Fibroblast of lung (primary cell): ENCODE data around the gene RASL11B. TPM values are rescaled to one million over a fixed set of nuclear protein-coding genes. Genes with fewer than 3 reads are reported as not detected.

Source experiments
- DNase-seq, 2 donors: peaks; one replicate each; pipeline versions ENCODE4 v3.0.0 to v3.0.0-alpha.2; 2010; ENCODE audit warnings: low read depth in 2 of 2
- H2AFZ ChIP-seq: 2 replicates; pipeline ENCODE4 v1.5.1; 2012; ENCODE audit warnings: low read length, control low read depth, inconsistent platforms
- H3K27ac ChIP-seq: 2 replicates; pipeline ENCODE4 v1.5.1; 2011; ENCODE audit warnings: low read length, control low read depth; ENCODE audit not compliant: insufficient read depth
- H3K27me3 ChIP-seq: 2 replicates; pipeline ENCODE4 v1.5.1; 2011; ENCODE audit warnings: mild to moderate bottlenecking, low read length; ENCODE audit not compliant: control insufficient read depth, insufficient read depth
- H3K36me3 ChIP-seq: 2 replicates; pipeline ENCODE4 v1.5.1; 2011; ENCODE audit warnings: low read length; ENCODE audit not compliant: control insufficient read depth, insufficient read depth
- H3K4me1 ChIP-seq: 2 replicates; pipeline ENCODE4 v1.5.1; 2011; ENCODE audit warnings: low read length; ENCODE audit not compliant: control insufficient read depth, insufficient read depth; ENCODE audit errors: extremely low read depth
- H3K4me2 ChIP-seq: 2 replicates; pipeline ENCODE4 v1.5.1; 2011; ENCODE audit warnings: low read length, control low read depth; ENCODE audit not compliant: insufficient read depth; ENCODE audit errors: extremely low read depth
- H3K4me3 ChIP-seq, 4 experiments: fragments of 200-600 bp in 1 of 4; sonication (generic) in 1 of 4; replicated peaks in 1 of 4; 2 replicates each; pipeline ENCODE4 v1.5.1; 2011 to 2016; ENCODE audit warnings: low read length in 4 of 4, low read depth in 3 of 4, mild to moderate bottlenecking in 3 of 4, control low read depth in 2 of 4, inconsistent platforms in 1 of 4, mixed read lengths in 1 of 4; ENCODE audit not compliant: insufficient read depth in 1 of 4; ENCODE audit errors: control extremely low read depth in 1 of 4
- H3K79me2 ChIP-seq: 2 replicates; pipeline ENCODE4 v1.5.1; 2012; ENCODE audit warnings: mild to moderate bottlenecking, low read length, inconsistent platforms; ENCODE audit not compliant: control insufficient read depth, insufficient read depth
- H3K9ac ChIP-seq: 2 replicates; pipeline ENCODE4 v1.5.1; 2011; ENCODE audit warnings: mild to moderate bottlenecking, low read length, control low read depth; ENCODE audit not compliant: insufficient read depth
- H3K9me3 ChIP-seq: 2 replicates; pipeline ENCODE4 v1.5.1; 2012; ENCODE audit warnings: low read depth, low read length; ENCODE audit not compliant: control insufficient read depth, insufficient read depth
- H4K20me1 ChIP-seq: 2 replicates; pipeline ENCODE4 v1.5.1; 2011; ENCODE audit warnings: low read length; ENCODE audit not compliant: control insufficient read depth, insufficient read depth; ENCODE audit errors: extremely low read depth
- CTCF ChIP-seq, 2 donors: IDR thresholded peaks in 1 of 2; conservative IDR thresholded peaks in 1 of 2; 1 replicate in 1 of 2; 2 replicates in 1 of 2; pipeline ENCODE4 v1.5.1; 2011 to 2012; ENCODE audit warnings: low read length in 2 of 2, control low read depth in 1 of 2, inconsistent platforms in 1 of 2, low read depth in 1 of 2, mild to moderate bottlenecking in 1 of 2
- EZH2 ChIP-seq: IDR thresholded peaks from 2 replicates; pipeline ENCODE4 v1.5.1; 2012; ENCODE audit warnings: low read length, control low read depth, mild to moderate bottlenecking; ENCODE audit errors: missing control alignments
- polyA plus RNA-seq, 2 donors: library from polyadenylated mRNA; depleted of rRNA in 1 of 2; stranded (reverse) in 1 of 2; unstranded in 1 of 2; fragments of >200 nt; gene quantifications; 2 replicates each; pipeline ENCODE4 v1.2.1, GENCODE V29; 2011 to 2012; ENCODE audit warnings: missing spikeins in 1 of 2
- total RNA-seq: library from RNA; depleted of rRNA; stranded (reverse); fragments of >200 nt; gene quantifications from 2 replicates; pipeline ENCODE4 v1.2.1, GENCODE V29; 2014

Gene RASL11B
- total and polyA plus RNA-seq, 2 donors (not counting 1 experiment from before 2014, with no cell fraction given): 2.1 to 15.2 TPM

- peak overlapping the region; percentile 7 for H3K27ac ChIP-seq
- DNase-seq: peak in 1 of 2 donors; percentile 32
These were observed 9.4 kb upstream of the RASL11B start for GRCh38 chr4:52852711-52853110.

GRCh38 chr4:52853351-52853750, 8.8 kb upstream of the RASL11B start:
- H4K20me1 ChIP-seq: no peaks in the 10 kb centered on the region
- H3K9ac ChIP-seq: no peak overlapping the region
- H2AFZ ChIP-seq: no peak overlapping the region
- peak overlapping the region; percentile 54 for H3K4me2 ChIP-seq
- no peaks in the 10 kb centered on the region for H3K79me2 ChIP-seq
- peaks cover 2% of the 10 kb centered on the region for H3K27me3 ChIP-seq
- peak overlapping the region; percentile 7 for H3K27ac ChIP-seq
- H3K9me3 ChIP-seq: no peaks in the 10 kb centered on the region
- DNase-seq: peak; percentile 40 to 81
- no peak overlapping the region for H3K4me3 ChIP-seq
- no peaks in the 10 kb centered on the region for H3K36me3 ChIP-seq
- TF ChIP-seq EZH2 (no peak), CTCF (conservative IDR thresholded peaks at IDR 0.05 in 1 of 2, IDR thresholded peaks at IDR 0.05 in 1 of 2; ENCODE audit: low read depth in 1 of 2, low read length in 2 of 2) (no peak)
- H3K4me1 ChIP-seq: peaks cover 11% of the 10 kb centered on the region

More at GRCh38 chr4:52852711-52853110, 9.4 kb upstream of the RASL11B start:
- Histone ChIP-seq H4K20me1 (no peaks in the 10 kb centered on the region), H3K4me2 (peak overlapping the region; percentile 54), H3K36me3 (no peaks in the 10 kb centered on the region), H3K27me3 (peaks cover 2% of the 10 kb centered on the region), H3K9ac (no peak overlapping the region), H3K9me3 (no peaks in the 10 kb centered on the region), H2AFZ (no peak overlapping the region), H3K4me3 (no peak overlapping the region), H3K79me2 (no peaks in the 10 kb centered on the region), H3K4me1 (peaks cover 11% of the 10 kb centered on the region)
- TF ChIP-seq EZH2 (no peak), CTCF (conservative IDR thresholded peaks at IDR 0.05 in 1 of 2, IDR thresholded peaks at IDR 0.05 in 1 of 2; ENCODE audit: low read depth in 1 of 2, low read length in 2 of 2) (no peak)

- H2AFZ ChIP-seq: no peak overlapping the region
- no peaks in the 10 kb centered on the region for H4K20me1 ChIP-seq
- no peak for DNase-seq
- TF ChIP-seq CTCF (conservative IDR thresholded peaks at IDR 0.05 in 1 of 2, IDR thresholded peaks at IDR 0.05 in 1 of 2; ENCODE audit: low read depth in 1 of 2, low read length in 2 of 2) (no peak), EZH2 (no peak)
- H3K79me2 ChIP-seq: no peaks in the 10 kb centered on the region
- no peak overlapping the region for H3K4me2 ChIP-seq
- peaks cover 4% of the 10 kb centered on the region for H3K27me3 ChIP-seq
- H3K36me3 ChIP-seq: no peaks in the 10 kb centered on the region
- H3K4me1 ChIP-seq: peaks cover 11% of the 10 kb centered on the region
- H3K9me3 ChIP-seq: no peaks in the 10 kb centered on the region
- H3K9ac ChIP-seq: no peak overlapping the region
- H3K27ac ChIP-seq: no peak overlapping the region
- no peak overlapping the region for H3K4me3 ChIP-seq
These were observed 5.3 kb upstream of the RASL11B start for GRCh38 chr4:52856801-52857200.
